Activated CD8-positive, alpha-beta T cell treated with anti-CD3 and anti-CD28 coated beads, Interleukin-2, amount 10 ng/mL, durations not matched to agents 7 days and 5 days (primary cell): ENCODE measurements around the gene ADAT1. TPM values are rescaled to one million over a fixed set of nuclear protein-coding genes. Genes with fewer than 3 reads are reported as not detected.

Source experiments
- ATAC-seq: fragments of 150-1000 bp; cut with Tn5 transposase; one replicate; pipeline ENCODE4 v1.10.0; 2021; ENCODE audit warnings: moderate library complexity
- CTCF ChIA-PET: fragments of 350-600 bp; sonication (Branson Sonifier 250); formaldehyde crosslinking; loops from one replicate; lab custom pipeline; 2021; ENCODE audit warnings: antibody characterized with exemption; lab: Charles Lee
- POLR2A ChIA-PET: fragments of 350-600 bp; sonication (Branson Sonifier 250); formaldehyde crosslinking; loops from one replicate; lab custom pipeline; 2021; ENCODE audit warnings: antibody characterized with exemption; lab: Charles Lee
- DNase-seq: peaks from one replicate; pipeline ENCODE4 v3.0.0-alpha.2; 2020
- H3K27ac Mint-ChIP-seq: one replicate; pipeline ENCODE4 v1.8.0; 2021; ENCODE audit warnings: mild to moderate bottlenecking, mixed read lengths
- H3K27me3 Mint-ChIP-seq: one replicate; pipeline ENCODE4 v1.8.0; 2021; ENCODE audit warnings: low read depth, mixed read lengths
- H3K36me3 Mint-ChIP-seq: one replicate; pipeline ENCODE4 v1.8.0; 2021; ENCODE audit warnings: low read depth, mixed read lengths
- H3K4me1 Mint-ChIP-seq: one replicate; pipeline ENCODE4 v1.8.0; 2021; ENCODE audit warnings: low read depth, mixed read lengths
- H3K4me3 Mint-ChIP-seq: one replicate; pipeline ENCODE4 v1.8.0; 2021; ENCODE audit warnings: mild to moderate bottlenecking, mixed read lengths
- H3K9me3 Mint-ChIP-seq: one replicate; pipeline ENCODE4 v1.8.0; 2022; ENCODE audit warnings: mixed read lengths; ENCODE audit not compliant: insufficient read depth
- total RNA-seq, 2 experiments: library from RNA; stranded (reverse); gene quantifications; one replicate each; pipeline ENCODE4 v1.2.3, GENCODE V29; 2021

The ADAT1 gene
- total RNA-seq, 2 experiments from 2014 or later: 51.8 to 51.9 TPM

DNA sequence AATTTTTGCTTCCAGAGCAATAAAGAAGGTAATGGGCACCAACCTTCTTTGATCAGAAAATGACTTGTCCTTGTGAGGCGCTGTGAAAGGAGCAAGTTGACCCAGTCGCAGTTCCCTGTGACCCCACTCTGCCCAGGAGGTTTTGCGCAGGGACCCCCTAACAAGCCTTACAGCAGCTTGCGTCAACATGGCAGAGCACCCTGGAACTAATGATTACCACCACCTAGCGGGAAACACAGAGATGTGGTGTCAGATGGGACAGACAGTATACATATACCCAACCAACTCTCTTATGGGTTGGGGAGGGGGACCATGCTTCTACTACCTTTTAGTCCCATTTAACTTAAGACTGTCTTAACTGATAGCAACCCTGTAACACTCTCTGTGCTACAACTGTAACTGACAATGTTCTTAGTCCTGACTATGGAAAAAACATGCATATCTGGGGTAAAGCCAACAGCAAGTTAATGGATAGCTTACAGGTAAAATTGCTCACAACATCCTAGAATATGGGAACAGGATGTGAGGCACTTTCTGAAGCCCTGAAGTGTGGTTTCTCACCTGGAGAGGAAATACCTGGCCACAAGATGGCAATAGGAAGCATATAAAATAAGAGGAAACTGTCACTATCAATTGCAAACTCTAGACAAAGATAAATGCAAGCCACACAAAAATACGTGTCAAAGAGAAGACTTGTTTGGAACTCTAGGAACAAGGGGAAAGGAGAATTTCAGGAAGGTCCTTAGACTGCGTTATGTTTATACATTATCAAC lies 21.3 kb upstream of the ADAT1 start:
- Mint-ChIP-seq H3K27ac (peak overlapping the region; percentile 70), H3K9me3 (no peaks in the 10 kb centered on the region), H3K27me3 (no peaks in the 10 kb centered on the region), H3K36me3 (peaks cover 69% of the 10 kb centered on the region), H3K4me1 (peaks cover 43% of the 10 kb centered on the region), H3K4me3 (peak overlapping the region; percentile 64)
- CTCF ChIA-PET: interaction anchor here (1.8 kb wide), 2 partner anchors 23 to 119 kb away, joined by 4 to 9 read pairs; no protein-coding TSS in a partner anchor
- no peak for ATAC-seq
- POLR2A ChIA-PET: interaction anchor here (0.7 to 1.4 kb wide), 3 partner anchors 12 to 180 kb away, joined by 3 to 5 read pairs (median 3); partner anchors contain the start of gene ADAT1
- no peak for DNase-seq

DNA sequence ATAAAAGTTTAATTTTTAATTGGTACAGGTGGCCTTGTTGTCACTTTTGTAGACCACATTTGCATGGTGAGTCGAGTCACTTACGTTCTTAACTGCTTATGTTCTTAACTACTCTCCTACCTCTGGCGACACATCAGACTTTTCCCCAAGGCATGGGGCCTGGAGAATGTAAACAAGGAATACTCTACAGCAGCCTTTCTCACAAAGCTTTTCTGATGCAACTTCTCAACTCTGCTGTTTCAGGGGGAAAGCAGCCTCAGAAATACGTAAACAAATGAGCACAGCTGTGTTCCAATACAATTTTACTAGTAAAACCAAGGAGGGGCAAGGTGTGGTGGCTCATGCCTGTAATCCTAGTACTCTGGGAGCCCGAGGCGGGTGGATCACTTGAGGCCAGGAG lies 17.5 kb upstream of the ADAT1 start:
- CTCF ChIA-PET: interaction anchor here (1.3 to 1.8 kb wide), 3 partner anchors 8 to 17 kb away, joined by 3 to 6 read pairs (median 4); partner anchors contain the start of gene ADAT1
- ATAC-seq: no peak
- DNase-seq: no peak
- POLR2A ChIA-PET: interaction anchor here (0.6 kb wide), 1 partner anchor 175 kb away, joined by 3 read pairs; no protein-coding TSS in a partner anchor
- no peaks in the 10 kb centered on the region for H3K9me3 Mint-ChIP-seq
- H3K36me3 Mint-ChIP-seq: peaks cover 79% of the 10 kb centered on the region
- H3K4me1 Mint-ChIP-seq: peaks cover 32% of the 10 kb centered on the region
- H3K27ac Mint-ChIP-seq: no peak overlapping the region
- no peaks in the 10 kb centered on the region for H3K27me3 Mint-ChIP-seq
- H3K4me3 Mint-ChIP-seq: no peak overlapping the region

DNA sequence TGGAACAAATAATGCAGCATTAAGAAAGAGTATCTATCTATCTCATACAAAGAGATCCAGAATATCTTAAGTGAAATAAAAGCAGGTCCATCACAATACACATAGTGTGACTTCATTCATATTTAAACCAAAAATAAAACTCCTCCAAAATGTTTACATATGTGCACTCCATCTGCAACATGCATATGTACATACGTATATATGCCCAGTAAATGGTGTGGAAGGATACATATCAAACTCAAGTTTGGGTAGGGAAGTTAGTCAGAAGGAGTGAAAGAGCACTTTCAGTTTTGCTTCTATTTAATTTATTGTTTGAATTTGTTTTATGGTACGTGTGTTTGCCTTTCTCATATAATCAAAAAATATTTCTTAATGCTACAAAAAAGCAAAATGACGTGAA lies 12.0 kb upstream of the ADAT1 start:
- Mint-ChIP-seq H3K4me1 (peaks cover 11% of the 10 kb centered on the region), H3K9me3 (no peaks in the 10 kb centered on the region), H3K36me3 (peaks cover 74% of the 10 kb centered on the region), H3K4me3 (no peak overlapping the region), H3K27me3 (no peaks in the 10 kb centered on the region), H3K27ac (no peak overlapping the region)
- ChIA-PET POLR2A (interaction anchor here (1.8 kb wide), 1 partner anchor 12 kb away, joined by 8 read pairs; the partner anchor contains the start of gene ADAT1), CTCF (interaction anchor here (1.0 kb wide), 1 partner anchor 118 kb away, joined by 4 read pairs; no protein-coding TSS in a partner anchor)
- DNase-seq (no peak), ATAC-seq (no peak)

DNA sequence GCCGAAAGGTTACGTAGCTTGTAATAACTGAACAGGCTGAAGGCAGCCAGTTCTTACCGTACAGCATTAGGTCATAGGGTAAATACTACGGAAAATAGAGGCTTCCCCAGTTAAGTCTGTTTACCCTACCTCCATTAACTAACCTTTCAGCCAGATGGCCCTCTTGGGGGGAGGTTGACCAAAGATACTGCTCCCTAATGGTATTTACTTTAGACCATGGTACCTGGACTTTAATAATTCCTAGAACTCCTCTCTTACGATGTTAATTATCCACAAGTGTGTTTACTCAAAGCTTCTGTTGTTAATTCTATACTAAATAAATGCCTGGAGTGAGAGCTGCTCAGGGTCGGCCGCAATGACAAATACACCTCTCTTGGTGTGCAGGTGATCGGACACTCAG lies 9.8 kb upstream of the ADAT1 start:
- peaks cover 31% of the 10 kb centered on the region for H3K4me1 Mint-ChIP-seq
- no peaks in the 10 kb centered on the region for H3K9me3 Mint-ChIP-seq
- H3K4me3 Mint-ChIP-seq: no peak overlapping the region
- DNase-seq (no peak), ATAC-seq (no peak)
- POLR2A ChIA-PET: interaction anchor here (0.8 to 4.2 kb wide), 2 partner anchors 11 to 15 kb away, joined by 3 to 37 read pairs; partner anchors contain the start of genes KARS1 and TERF2IP
- peaks cover 81% of the 10 kb centered on the region for H3K36me3 Mint-ChIP-seq
- no peaks in the 10 kb centered on the region for H3K27me3 Mint-ChIP-seq
- H3K27ac Mint-ChIP-seq: no peak overlapping the region
- CTCF ChIA-PET: interaction anchor here (1.4 kb wide), 1 partner anchor 9 kb away, joined by 6 read pairs; no protein-coding TSS in a partner anchor

DNA sequence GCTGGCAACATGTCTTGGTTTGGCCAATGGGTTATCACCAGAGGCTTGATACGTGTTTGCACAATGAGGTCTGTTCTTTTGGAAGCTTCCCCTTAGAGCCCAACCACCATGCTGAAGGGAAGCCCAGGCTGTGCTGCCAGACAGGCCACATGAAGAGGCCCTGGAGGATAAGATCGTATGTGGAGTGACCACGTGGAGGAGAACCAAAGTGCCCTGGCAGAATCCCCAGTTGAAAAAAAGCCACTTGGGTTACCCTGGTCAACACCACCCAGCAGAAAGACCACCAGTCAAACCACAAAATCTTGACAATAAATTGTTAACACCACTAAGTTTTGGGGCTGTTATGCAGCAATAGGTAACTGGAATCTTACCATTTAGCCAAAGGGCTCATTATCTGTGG lies 7.0 kb upstream of the ADAT1 start:
- H3K9me3 Mint-ChIP-seq: no peaks in the 10 kb centered on the region
- no peaks in the 10 kb centered on the region for H3K27me3 Mint-ChIP-seq
- H3K27ac Mint-ChIP-seq: no peak overlapping the region
- POLR2A ChIA-PET: interaction anchor here (0.9 to 4.2 kb wide), 3 partner anchors 8 to 18 kb away, joined by 3 to 37 read pairs (median 3); partner anchors contain the start of genes KARS1 and TERF2IP
- peaks cover 41% of the 10 kb centered on the region for H3K4me1 Mint-ChIP-seq
- CTCF ChIA-PET: interaction anchor here (1.3 kb wide), 1 partner anchor 11 kb away, joined by 6 read pairs; no protein-coding TSS in a partner anchor
- DNase-seq (no peak), ATAC-seq (no peak)
- peaks cover 84% of the 10 kb centered on the region for H3K36me3 Mint-ChIP-seq
- H3K4me3 Mint-ChIP-seq: no peak overlapping the region

DNA sequence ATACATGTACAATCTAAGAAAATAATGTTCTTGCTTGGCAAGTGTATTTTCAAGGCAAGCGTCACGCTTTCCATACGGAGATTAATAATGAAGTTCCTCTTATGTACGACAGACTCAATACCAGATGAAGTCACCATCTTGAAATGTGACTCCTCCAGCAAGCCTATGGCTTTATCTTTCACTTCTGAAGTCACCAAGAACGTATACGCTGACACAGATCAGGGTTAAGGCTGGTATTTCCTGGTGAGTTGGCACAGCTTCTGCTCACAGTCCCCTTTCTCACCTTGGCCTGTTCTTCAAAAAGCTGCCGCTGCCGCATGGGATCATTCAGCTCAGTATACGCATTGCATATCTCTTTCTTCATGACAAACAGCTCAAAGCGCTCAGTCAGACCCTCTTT lies 6.1 kb upstream of the ADAT1 start:
- peaks cover 87% of the 10 kb centered on the region for H3K36me3 Mint-ChIP-seq
- no peaks in the 10 kb centered on the region for H3K9me3 Mint-ChIP-seq
- DNase-seq (no peak), ATAC-seq (no peak)
- ChIA-PET CTCF (no interaction called here), POLR2A (interaction anchor here (0.6 to 1.3 kb wide), 2 partner anchors 9 to 88 kb away, joined by 3 read pairs; no protein-coding TSS in a partner anchor)
- H3K4me3 Mint-ChIP-seq: no peak overlapping the region
- no peaks in the 10 kb centered on the region for H3K27me3 Mint-ChIP-seq
- H3K4me1 Mint-ChIP-seq: peaks cover 41% of the 10 kb centered on the region
- peak overlapping the region; percentile 42 for H3K27ac Mint-ChIP-seq

DNA sequence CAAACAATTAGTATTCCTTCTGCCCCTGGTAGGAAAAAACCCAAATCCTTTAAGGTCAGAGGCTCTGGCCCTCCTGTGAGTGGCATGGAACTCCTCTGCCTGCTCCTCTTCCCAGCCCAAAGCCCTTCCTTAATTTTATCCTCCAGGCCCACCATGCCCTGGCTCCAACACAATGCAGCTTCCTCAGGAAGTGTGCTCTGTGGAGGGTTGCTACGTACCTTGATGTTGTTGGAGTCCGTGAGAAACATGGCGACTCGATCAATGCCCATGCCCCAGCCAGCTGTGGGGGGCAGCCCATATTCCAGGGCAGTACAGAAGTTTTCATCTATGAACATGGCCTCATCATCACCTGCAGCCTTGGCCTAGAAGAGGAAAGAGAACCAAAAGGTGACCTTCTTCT lies 5.3 kb upstream of the ADAT1 start:
- H3K27me3 Mint-ChIP-seq: no peaks in the 10 kb centered on the region
- DNase-seq (no peak), ATAC-seq (no peak)
- H3K9me3 Mint-ChIP-seq: no peaks in the 10 kb centered on the region
- no peak overlapping the region for H3K4me3 Mint-ChIP-seq
- peak overlapping the region; percentile 84 for H3K27ac Mint-ChIP-seq
- peaks cover 80% of the 10 kb centered on the region for H3K36me3 Mint-ChIP-seq
- ChIA-PET POLR2A (interaction anchor here (2.8 kb wide), 1 partner anchor 20 kb away, joined by 19 read pairs; the partner anchor contains the start of genes KARS1 and TERF2IP), CTCF (interaction anchor here (1.6 kb wide), 1 partner anchor 13 kb away, joined by 4 read pairs; no protein-coding TSS in a partner anchor)
- peaks cover 41% of the 10 kb centered on the region for H3K4me1 Mint-ChIP-seq

DNA sequence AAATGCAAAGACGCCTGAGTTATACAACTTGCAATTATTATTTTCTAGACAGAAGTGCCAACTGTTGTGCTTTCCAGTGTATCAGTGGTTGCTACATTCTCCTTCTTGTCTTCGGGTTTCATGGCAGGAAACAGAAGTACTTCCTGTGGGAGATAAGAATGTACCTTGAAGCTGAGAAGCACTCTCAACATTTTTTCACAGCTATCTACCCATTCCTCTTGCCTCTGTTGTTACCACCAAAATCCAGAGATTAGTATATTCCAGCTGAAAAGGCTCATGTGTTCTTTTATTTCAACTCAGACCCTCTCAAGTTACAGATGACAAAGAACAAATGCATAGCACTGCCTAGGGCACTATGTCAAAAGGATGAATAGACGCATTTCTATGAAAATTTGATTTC lies 4.8 kb upstream of the ADAT1 start:
- peak overlapping the region; percentile 84 for H3K27ac Mint-ChIP-seq
- DNase-seq: no peak
- ATAC-seq: no peak
- H3K4me3 Mint-ChIP-seq: peak overlapping the region; percentile 22
- no peaks in the 10 kb centered on the region for H3K27me3 Mint-ChIP-seq
- H3K9me3 Mint-ChIP-seq: no peaks in the 10 kb centered on the region
- POLR2A ChIA-PET: interaction anchor here (2.8 kb wide), 1 partner anchor 21 kb away, joined by 19 read pairs; the partner anchor contains the start of genes KARS1 and TERF2IP
- peaks cover 41% of the 10 kb centered on the region for H3K4me1 Mint-ChIP-seq
- CTCF ChIA-PET: interaction anchor here (0.7 to 1.6 kb wide), 2 partner anchors 14 to 59 kb away, joined by 3 to 4 read pairs; no protein-coding TSS in a partner anchor
- H3K36me3 Mint-ChIP-seq: peaks cover 78% of the 10 kb centered on the region

DNA sequence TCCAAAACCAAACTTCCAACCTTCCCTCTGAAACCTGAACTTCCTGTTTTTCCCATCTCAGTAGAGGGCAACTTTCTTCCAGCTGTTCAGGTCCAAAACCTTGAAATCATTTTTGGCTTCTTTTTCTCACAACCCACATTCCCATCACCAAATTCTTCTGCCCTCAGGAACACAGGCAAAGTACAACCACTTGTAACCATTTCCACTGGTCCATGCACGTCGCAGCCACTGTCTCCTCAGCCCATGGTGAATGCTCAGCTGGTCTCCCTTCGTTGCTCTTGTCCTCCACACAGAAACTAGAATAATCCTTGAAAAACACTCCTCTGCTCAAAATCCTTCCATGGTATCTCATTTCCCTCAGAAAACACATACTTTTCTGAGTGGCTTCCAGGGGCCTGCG lies 3.7 kb upstream of the ADAT1 start:
- CTCF ChIA-PET: interaction anchor here (0.7 to 1.4 kb wide), 2 partner anchors 63 to 71 kb away, joined by 3 to 4 read pairs; partner anchors contain the start of gene TMEM231
- DNase-seq (no peak), ATAC-seq (no peak)
- Mint-ChIP-seq H3K27ac (peak overlapping the region; percentile 84), H3K9me3 (no peaks in the 10 kb centered on the region), H3K4me1 (peaks cover 48% of the 10 kb centered on the region), H3K4me3 (no peak overlapping the region), H3K36me3 (peaks cover 71% of the 10 kb centered on the region), H3K27me3 (no peaks in the 10 kb centered on the region)
- POLR2A ChIA-PET: interaction anchor here (0.7 to 2.8 kb wide), 2 partner anchors 15 to 22 kb away, joined by 3 to 19 read pairs; partner anchors contain the start of genes KARS1 and TERF2IP

DNA sequence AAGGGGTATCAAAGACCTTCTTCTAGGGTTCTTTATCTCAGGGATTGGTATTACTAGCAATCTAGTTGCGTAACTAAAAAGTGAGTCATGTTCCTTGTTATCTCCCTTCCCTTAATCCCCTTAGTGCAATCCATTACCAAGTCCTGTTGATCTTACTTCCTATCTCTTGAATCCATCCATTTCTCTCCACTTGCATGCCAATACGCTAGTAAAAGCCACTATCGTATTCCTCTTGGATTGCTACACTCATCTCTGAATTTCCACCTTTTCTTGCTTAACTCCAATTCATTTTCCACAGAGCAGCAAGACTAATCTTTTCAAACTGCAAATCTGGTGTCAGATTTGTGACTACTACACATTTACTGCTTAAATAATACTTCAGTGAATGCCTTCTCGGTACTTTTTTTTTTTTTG lies 1.8 kb upstream of the ADAT1 start:
- ATAC-seq (no peak), DNase-seq (no peak)
- H3K9me3 Mint-ChIP-seq: no peaks in the 10 kb centered on the region
- peak overlapping the region; percentile 54 for H3K27ac Mint-ChIP-seq
- no peaks in the 10 kb centered on the region for H3K27me3 Mint-ChIP-seq
- H3K4me3 Mint-ChIP-seq: no peak overlapping the region
- peaks cover 58% of the 10 kb centered on the region for H3K36me3 Mint-ChIP-seq
- H3K4me1 Mint-ChIP-seq: peaks cover 56% of the 10 kb centered on the region
- ChIA-PET CTCF (no interaction called here), POLR2A (no interaction called here)

DNA sequence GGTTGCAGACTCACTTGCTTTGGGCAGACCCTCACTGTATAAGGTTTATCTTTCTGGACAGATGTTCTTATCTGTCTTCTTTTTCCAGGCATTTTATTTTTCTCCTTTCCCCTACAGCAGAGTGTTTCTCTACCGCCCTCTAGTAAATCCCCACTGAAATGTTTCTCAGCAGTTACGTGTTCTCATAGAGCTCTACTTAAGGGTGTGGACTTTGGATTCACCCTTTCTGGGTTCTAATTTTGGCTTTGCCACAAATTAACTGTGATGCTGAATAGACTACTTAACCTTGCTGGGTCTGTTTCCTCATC lies 2.0 kb downstream of the ADAT1 start:
- no peaks in the 10 kb centered on the region for H3K27me3 Mint-ChIP-seq
- ChIA-PET CTCF (interaction anchor here (0.7 to 2.6 kb wide), 15 partner anchors 20 to 156 kb away, joined by 3 to 25 read pairs (median 6); partner anchors contain the start of genes GABARAPL2, KARS1 and TERF2IP), POLR2A (interaction anchor here (0.7 to 3.7 kb wide), 4 partner anchors 11 to 188 kb away, joined by 3 to 88 read pairs (median 3); partner anchors contain the start of genes CFDP1, CHST6, KARS1 and TERF2IP)
- peaks cover 41% of the 10 kb centered on the region for H3K36me3 Mint-ChIP-seq
- peaks cover 33% of the 10 kb centered on the region for H3K4me1 Mint-ChIP-seq
- H3K27ac Mint-ChIP-seq: peak overlapping the region; percentile 31
- ATAC-seq (no peak), DNase-seq (no peak)
- H3K4me3 Mint-ChIP-seq: peak overlapping the region; percentile 93
- H3K9me3 Mint-ChIP-seq: no peaks in the 10 kb centered on the region
